Nephron (organoid): ENCODE data around the gene PPP1CA.

Source experiments
- H3K27ac Mint-ChIP-seq, 3 experiments: 2 replicates each; pipeline ENCODE4 v1.8.0; 2020; ENCODE audit warnings: mixed read lengths in 3 of 3, mild to moderate bottlenecking in 2 of 3, moderate library complexity in 1 of 3
- H3K27me3 Mint-ChIP-seq: 2 replicates; pipeline ENCODE4 v1.8.0; 2021; ENCODE audit warnings: low read depth, mild to moderate bottlenecking, moderate library complexity, mixed read lengths
- H3K36me3 Mint-ChIP-seq: 2 replicates; pipeline ENCODE4 v1.8.0; 2020; ENCODE audit warnings: low read depth, mixed read lengths
- H3K4me1 Mint-ChIP-seq: 2 replicates; pipeline ENCODE4 v1.8.0; 2020; ENCODE audit warnings: mixed read lengths
- H3K4me3 Mint-ChIP-seq, 3 experiments: 2 replicates each; pipeline ENCODE4 v1.8.0; 2020; ENCODE audit warnings: mild to moderate bottlenecking in 3 of 3, mixed read lengths in 3 of 3, moderate library complexity in 2 of 3
- H3K9me3 Mint-ChIP-seq: 2 replicates; pipeline ENCODE4 v1.8.0; 2020; ENCODE audit warnings: mixed read lengths
- TF ChIP-seq, protein P1 (sequence below), 3 experiments: fragments of 200-600 bp; sonication (generic); IDR thresholded peaks; one replicate each; pipeline ENCODE4 v1.5.0; 2021; ENCODE audit warnings: antibody characterized with exemption in 3 of 3; ENCODE audit not compliant: unreplicated experiment in 3 of 3

Gene PPP1CA

GRCh38 chr11:67442504-67443404, 41.1 kb upstream of the PPP1CA start:
- Mint-ChIP-seq H3K27ac (peak overlapping the region in 2 of 3 experiments; percentile 70 to 81), H3K4me1 (no peaks in the 10 kb centered on the region), H3K4me3 (peak overlapping the region; percentile 87 to 90 (median 87)), H3K9me3 (no peaks in the 10 kb centered on the region), H3K36me3 (no peaks in the 10 kb centered on the region), H3K27me3 (no peaks in the 10 kb centered on the region)
- TF ChIP-seq, protein P1, sequence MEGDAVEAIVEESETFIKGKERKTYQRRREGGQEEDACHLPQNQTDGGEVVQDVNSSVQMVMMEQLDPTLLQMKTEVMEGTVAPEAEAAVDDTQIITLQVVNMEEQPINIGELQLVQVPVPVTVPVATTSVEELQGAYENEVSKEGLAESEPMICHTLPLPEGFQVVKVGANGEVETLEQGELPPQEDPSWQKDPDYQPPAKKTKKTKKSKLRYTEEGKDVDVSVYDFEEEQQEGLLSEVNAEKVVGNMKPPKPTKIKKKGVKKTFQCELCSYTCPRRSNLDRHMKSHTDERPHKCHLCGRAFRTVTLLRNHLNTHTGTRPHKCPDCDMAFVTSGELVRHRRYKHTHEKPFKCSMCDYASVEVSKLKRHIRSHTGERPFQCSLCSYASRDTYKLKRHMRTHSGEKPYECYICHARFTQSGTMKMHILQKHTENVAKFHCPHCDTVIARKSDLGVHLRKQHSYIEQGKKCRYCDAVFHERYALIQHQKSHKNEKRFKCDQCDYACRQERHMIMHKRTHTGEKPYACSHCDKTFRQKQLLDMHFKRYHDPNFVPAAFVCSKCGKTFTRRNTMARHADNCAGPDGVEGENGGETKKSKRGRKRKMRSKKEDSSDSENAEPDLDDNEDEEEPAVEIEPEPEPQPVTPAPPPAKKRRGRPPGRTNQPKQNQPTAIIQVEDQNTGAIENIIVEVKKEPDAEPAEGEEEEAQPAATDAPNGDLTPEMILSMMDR (IDR thresholded peaks at IDR 0.05; ENCODE audit: unreplicated experiment in 3 of 3), result no peak

DNA sequence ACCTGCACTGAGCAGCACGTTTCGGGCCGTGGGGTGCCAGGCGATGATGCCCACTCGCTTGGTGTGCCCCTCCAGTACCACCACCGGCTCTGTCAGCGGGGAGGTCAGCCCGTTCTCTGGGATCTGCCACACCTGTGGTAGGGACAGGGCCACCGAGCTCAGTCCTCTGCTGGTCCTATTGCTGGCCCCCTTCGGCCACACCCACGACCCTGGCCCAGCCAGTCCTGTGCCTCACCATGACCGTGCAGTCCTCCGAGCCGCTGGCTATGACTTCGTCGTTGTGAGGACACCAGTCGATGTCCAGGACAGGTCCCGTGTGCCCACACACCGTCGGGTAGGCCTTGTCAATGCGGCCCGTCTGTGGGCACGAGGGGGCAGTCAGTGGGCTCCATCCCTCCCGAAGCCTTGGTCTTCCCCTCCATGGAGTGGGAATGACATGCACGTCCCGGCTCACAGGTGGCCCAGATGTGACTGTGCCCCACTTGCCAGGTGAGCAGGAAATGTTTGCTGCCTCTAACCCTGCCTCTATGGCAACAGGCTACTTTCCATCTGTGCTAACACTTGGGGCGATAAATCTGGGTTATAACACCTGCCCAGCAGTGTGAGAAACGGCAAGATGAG, 40.2 kb upstream of the PPP1CA start:
- H3K4me1 Mint-ChIP-seq, result no peaks in the 10 kb centered on the region
- H3K4me3 Mint-ChIP-seq, result peak overlapping the region; percentile 87 to 90 (median 87)
- H3K9me3 Mint-ChIP-seq, result no peaks in the 10 kb centered on the region
- TF ChIP-seq, protein P1 (IDR thresholded peaks at IDR 0.05; ENCODE audit: unreplicated experiment in 3 of 3), result no peak
- H3K27ac Mint-ChIP-seq, result no peak overlapping the region
- H3K27me3 Mint-ChIP-seq, result no peaks in the 10 kb centered on the region
- H3K36me3 Mint-ChIP-seq, result no peaks in the 10 kb centered on the region

DNA sequence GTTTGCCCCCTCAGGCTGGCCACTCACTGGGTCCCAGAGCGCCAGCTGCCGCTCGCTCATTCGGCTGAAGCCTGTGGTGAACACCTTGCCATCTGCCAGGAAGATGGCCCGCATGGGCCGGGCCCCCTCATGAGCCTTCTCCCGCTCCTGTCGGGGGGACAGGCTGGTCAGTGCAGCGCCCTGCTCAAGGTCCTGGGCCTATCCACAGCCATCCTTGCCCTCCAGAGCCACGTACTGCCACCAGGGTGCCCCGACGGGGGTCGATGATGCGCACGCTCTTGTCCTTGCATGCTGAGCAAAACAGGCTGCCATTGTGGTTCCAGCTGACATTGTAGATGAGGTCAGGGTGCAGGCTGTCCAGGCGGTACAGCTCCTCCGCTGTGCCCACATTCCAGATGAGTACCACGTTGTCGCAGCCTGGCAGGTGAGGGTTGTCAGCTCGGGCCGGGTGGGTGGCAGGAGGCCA, 39.5 kb upstream of the PPP1CA start:
- TF ChIP-seq, protein P1 (IDR thresholded peaks at IDR 0.05; ENCODE audit: unreplicated experiment in 3 of 3), result no peak
- no peaks in the 10 kb centered on the region for H3K27me3 Mint-ChIP-seq
- peak overlapping the region; percentile 22 to 44 (median 34) for H3K4me3 Mint-ChIP-seq
- H3K4me1 Mint-ChIP-seq, result peaks cover 5% of the 10 kb centered on the region
- H3K27ac Mint-ChIP-seq, result no peak overlapping the region
- H3K9me3 Mint-ChIP-seq, result no peaks in the 10 kb centered on the region
- peaks cover 4% of the 10 kb centered on the region for H3K36me3 Mint-ChIP-seq

GRCh38 chr11:67440229-67441097, 38.8 kb upstream of the PPP1CA start:
- TF ChIP-seq, protein P1 (IDR thresholded peaks at IDR 0.05; ENCODE audit: unreplicated experiment in 3 of 3), result no peak
- Mint-ChIP-seq H3K4me3 (peak overlapping the region; percentile 50 to 54 (median 53)), H3K4me1 (peaks cover 5% of the 10 kb centered on the region), H3K27me3 (no peaks in the 10 kb centered on the region), H3K36me3 (peaks cover 4% of the 10 kb centered on the region), H3K27ac (peak overlapping the region in 1 of 3 experiments; percentile 52), H3K9me3 (no peaks in the 10 kb centered on the region)

GRCh38 chr11:67439321-67440228, 37.9 kb upstream of the PPP1CA start:
- Mint-ChIP-seq H3K36me3 (peaks cover 4% of the 10 kb centered on the region), H3K27ac (peak overlapping the region; percentile 19 to 61 (median 52)), H3K27me3 (no peaks in the 10 kb centered on the region), H3K4me3 (peak overlapping the region in 2 of 3 experiments; percentile 14 to 19), H3K9me3 (no peaks in the 10 kb centered on the region), H3K4me1 (peaks cover 5% of the 10 kb centered on the region)
- TF ChIP-seq, protein P1 (IDR thresholded peaks at IDR 0.05; ENCODE audit: unreplicated experiment in 3 of 3), result no peak
